ENCODE results near the gene ADM5.

ADM5 gene, protein sequence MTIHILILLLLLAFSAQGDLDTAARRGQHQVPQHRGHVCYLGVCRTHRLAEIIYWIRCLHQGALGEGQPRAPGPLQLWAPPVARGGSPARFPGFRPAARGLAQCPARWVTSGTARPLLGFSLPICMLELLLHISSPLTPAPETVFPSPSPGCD

DNA sequence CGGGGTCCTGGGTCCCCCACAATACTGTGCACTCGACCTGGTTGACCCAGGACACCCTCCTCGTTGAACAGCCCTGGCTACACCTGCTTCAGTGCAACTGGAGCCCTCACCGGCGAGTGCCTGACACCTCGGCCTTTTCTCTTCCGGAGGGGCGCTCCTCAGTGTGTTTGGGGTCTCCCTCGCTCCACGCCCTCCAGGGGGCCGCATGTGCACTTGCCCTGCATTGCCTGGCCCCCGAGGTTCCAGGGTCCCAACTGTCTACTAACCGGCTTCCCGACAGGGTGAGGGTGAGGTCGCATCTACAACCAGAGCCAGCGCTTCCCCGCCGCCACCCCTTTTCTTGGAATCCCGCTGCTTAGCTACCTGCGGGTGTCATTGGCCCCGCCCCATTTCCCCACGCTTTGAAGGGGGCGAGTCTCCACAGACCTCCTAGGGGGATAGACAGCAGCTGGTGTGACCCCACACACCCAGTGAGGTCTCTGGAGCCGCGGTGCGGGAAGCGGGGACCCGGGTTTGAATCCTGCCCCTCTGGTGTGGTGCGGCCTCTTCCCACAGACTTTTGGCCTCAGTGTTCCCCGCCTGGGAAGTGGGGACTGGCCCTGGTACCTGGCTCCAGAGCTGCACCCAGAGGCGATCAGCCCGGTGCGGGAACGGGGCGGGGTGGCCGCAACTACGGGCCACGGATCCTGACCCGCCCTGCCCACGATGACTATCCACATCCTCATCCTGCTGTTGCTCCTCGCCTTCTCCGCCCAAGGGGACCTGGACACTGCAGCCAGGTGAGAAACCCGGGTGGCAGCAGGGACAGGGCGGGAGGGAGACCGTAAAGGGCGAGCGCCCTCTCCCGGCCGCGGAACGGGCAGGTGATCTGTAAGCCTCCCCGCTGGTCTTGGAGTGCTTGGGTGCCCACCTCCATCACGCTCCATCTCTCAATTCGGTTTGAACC, at the start of gene ADM5:
ADM5 (plus strand) TSS at position 462 of the 946 bp plus-strand sequence; CDS start at position 706, 244 bp downstream.
- DNase-seq: no peak

GRCh38 chr19:49640113-49640898, 49.1 kb upstream of the ADM5 start, which contains the start of gene RRAS:
Gene RRAS, minus strand, starts transcription at chr19:49640143. Its CDS starts 45 bp downstream, at chr19:49640098.
- DNase-seq: peak; percentile 100

DNA sequence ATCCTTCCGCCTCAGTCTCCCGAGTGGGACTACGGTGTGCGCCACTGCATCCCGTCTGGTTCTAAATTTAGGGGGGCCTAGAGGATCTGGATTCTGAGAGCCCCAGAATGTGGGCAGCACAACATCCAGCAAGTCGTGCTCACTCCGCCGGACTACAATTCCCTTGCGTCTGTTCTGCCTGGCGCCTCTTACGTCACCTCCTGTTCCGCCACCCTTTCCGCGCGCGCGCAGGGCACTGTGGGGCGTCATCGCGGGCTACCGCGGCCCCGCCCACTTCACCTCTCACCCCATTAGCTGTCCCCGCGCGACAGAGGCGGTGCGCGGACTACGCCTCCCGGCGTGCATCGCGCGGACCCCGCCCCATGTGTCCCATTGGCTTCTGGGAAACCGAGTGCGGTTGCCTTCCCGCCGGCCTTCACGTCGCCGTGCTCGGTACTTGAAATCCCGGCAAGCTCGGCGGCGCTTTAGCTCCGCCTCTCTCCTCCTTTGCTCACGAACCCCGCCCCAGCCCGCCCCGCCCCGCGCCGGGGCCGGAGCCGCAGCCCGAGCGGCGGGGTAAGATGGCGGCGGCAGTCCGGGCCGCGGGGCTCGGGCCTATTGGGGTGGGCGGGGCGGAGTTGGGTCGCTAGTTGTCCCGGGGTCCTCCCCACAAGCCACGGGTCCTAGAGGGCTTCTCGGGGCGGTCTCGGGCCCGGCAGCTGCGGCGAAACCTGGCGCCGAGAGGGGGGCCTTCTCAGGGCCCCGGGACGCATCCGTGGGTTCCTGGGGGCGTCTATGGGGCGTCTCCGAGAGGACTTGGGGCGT, 47.5 kb upstream of the ADM5 start, which contains the start of gene SCAF1:
SCAF1 (plus strand) TSS at position 522 of the 804 bp plus-strand sequence. CDS start 2,818 bp downstream, outside the sequence.
- DNase-seq: peak; percentile 99

GRCh38 chr19:49642492-49643035, 46.8 kb upstream of the ADM5 start:
- DNase-seq: no peak

GRCh38 chr19:49643466-49643865, 45.9 kb upstream of the ADM5 start:
- DNase-seq: no peak

GRCh38 chr19:49645592-49645991, 43.8 kb upstream of the ADM5 start:
- no peak for DNase-seq

GRCh38 chr19:49645995-49646394, 43.4 kb upstream of the ADM5 start:
- DNase-seq: no peak

GRCh38 chr19:49646586-49646985, 42.8 kb upstream of the ADM5 start:
- no peak for DNase-seq

- no peak for DNase-seq
Observed at GRCh38 chr19:49651029-49651819, 38.2 kb upstream of the ADM5 start.

DNA sequence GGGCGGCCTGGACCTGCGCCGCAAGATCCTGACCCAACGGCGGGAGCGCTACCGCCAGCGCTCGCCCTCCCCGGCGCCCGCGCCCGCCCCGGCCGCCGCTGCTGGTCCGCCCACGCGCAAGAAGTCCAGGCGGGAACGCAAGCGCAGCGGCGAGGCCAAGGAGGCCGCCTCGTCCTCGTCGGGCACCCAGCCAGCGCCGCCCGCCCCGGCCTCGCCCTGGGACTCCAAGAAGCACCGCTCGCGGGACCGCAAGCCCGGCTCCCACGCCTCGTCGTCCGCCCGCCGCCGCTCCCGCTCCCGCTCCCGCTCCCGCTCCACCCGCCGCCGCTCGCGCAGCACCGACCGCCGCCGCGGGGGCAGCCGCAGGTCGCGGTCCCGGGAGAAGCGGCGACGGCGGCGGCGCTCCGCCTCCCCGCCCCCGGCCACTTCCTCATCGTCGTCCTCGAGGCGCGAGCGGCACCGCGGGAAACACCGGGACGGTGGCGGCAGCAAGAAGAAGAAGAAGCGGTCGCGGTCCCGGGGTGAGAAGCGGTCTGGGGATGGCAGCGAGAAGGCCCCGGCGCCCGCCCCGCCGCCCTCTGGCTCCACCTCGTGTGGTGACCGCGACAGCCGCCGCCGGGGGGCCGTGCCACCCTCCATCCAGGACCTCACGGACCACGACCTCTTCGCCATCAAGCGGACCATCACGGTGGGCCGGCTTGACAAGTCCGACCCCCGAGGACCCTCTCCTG, 37.4 kb upstream of the ADM5 start:
- no peak for DNase-seq

GRCh38 chr19:49652551-49653465, 36.6 kb upstream of the ADM5 start:
- no peak for DNase-seq

DNA sequence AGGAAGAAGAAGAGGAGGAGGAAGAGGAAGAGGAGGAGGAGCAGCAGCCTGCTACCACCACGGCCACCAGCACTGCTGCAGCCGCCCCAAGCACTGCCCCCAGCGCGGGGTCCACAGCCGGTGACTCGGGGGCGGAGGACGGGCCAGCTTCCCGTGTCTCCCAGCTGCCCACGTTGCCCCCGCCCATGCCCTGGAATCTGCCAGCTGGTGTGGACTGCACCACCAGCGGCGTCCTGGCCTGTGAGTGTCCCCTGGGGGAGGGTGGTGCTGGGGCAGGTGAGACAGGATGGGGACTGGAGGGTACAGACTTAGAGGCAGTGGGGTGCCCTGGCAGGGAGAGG, 36.0 kb upstream of the ADM5 start:
- no peak for DNase-seq

DNA sequence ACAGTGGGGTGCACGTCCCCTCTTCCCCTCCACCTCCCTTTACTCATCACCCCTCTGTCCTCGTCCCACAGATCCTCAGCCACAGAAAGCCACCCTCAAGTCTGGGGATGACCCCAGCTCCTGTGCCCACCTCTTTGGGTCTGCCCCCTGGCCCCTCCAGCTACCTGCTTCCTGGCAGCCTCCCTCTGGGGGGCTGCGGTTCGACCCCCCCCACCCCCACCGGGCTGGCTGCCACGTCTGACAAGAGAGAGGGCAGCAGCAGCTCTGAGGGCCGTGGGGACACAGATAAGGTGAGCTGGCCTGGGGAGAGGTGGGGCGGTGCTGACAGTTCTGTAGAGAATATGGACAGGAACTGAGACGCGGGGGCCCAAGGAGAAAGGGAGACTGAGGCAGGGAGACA, 34.8 kb upstream of the ADM5 start:
- no peak for DNase-seq

- no peak for DNase-seq
Observed at GRCh38 chr19:49655570-49656455, 33.6 kb upstream of the ADM5 start.

GRCh38 chr19:49656456-49657109, 32.8 kb upstream of the ADM5 start:
- no peak for DNase-seq

GRCh38 chr19:49657493-49658138, 31.8 kb upstream of the ADM5 start:
- DNase-seq: no peak

DNA sequence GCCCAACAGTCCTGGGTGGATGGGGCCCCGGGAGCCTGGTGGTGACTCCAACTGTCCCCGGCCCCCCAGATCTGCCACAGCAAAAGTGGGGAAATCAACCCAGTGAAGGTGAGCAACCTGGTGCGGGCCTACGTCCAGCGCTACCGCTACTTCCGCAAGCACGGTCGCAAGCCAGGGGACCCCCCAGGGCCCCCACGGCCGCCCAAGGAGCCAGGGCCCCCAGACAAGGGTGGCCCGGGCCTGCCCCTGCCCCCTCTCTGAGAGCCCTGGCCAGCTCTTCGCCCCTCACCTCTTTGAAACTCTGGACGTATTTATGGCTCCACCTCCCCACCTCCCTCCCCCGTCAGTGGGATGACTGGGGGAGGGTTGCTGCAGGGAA, 31.3 kb upstream of the ADM5 start:
- DNase-seq: no peak
